Measurements from ENCODE around the gene ALG11.

GRCh38 chr13:52002361-52002760 is 9.8 kb upstream of the ALG11 start:
- TF ChIP-seq, protein P1, sequence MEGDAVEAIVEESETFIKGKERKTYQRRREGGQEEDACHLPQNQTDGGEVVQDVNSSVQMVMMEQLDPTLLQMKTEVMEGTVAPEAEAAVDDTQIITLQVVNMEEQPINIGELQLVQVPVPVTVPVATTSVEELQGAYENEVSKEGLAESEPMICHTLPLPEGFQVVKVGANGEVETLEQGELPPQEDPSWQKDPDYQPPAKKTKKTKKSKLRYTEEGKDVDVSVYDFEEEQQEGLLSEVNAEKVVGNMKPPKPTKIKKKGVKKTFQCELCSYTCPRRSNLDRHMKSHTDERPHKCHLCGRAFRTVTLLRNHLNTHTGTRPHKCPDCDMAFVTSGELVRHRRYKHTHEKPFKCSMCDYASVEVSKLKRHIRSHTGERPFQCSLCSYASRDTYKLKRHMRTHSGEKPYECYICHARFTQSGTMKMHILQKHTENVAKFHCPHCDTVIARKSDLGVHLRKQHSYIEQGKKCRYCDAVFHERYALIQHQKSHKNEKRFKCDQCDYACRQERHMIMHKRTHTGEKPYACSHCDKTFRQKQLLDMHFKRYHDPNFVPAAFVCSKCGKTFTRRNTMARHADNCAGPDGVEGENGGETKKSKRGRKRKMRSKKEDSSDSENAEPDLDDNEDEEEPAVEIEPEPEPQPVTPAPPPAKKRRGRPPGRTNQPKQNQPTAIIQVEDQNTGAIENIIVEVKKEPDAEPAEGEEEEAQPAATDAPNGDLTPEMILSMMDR (IDR thresholded peaks at IDR 0.05; ENCODE audit: low read length) = no peak
- no peak for TF ChIP-seq EZH2 (IDR thresholded peaks at IDR 0.05; ENCODE audit: borderline replicate concordance, low read length)
